Measurements from ENCODE around the gene IL4R. TPM values are rescaled to one million over a fixed set of nuclear protein-coding genes. Genes with fewer than 3 reads are reported as not detected.
A peak's percentile ranks its signal among the peaks of the same experiment; 100 is the strongest.

IL4R gene
- total and polyA plus RNA-seq, 10 of the 15 experiments (the other 5 are each of a cell fraction or from before 2014, with no cell fraction given) = 2.6 to 70.4 (median 36.6) TPM

DNA sequence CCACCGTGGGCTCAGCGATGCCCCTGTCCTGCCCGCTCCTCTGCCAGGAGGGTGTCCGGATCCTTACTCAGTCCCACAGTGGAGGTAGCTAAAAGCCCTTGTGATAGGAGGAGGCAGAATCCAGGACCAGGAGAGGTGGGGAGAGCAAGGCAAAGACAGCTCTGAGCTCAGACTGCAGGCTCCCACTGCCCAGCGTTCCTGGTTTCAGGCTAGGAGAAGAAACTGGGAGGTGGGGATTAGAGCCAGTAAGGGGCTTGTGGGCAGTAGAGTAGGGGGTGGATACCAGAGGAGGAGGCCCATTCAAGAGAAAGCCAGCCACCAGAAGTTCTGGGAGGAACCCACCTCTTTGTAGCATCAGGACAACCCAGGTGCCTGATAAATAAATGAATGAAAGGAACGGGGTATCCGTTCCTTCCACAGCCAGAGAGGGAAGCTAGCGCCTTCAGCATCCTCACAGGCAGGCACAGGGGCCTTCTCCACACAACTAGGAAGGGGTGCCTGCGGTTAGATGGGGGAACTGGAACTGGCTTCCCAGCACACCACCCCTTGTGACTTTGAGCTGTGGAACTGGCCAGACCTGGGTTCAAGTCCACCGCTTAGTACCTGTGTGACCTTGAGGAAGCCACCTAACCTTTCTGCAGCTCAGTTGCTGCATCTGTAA is 90.5 kb downstream of the IL4R start:
- TSS peak; percentile 22 for BruUV-seq (replicated peaks)
- ATAC-seq (peak; percentile 3), DNase-seq (ENCODE audit: low read depth, low spot score) (no peak), FAIRE-seq (no peak)
- ChIA-PET POLR2A (interaction anchor here (0.7 to 11.1 kb wide), 12 partner anchors 17 to 163 kb away, joined by 3 to 208 read pairs (median 4); partner anchors contain the start of gene NSMCE1), SMC1A (ENCODE audit: uncharacterized antibody, unreplicated experiment) (interaction anchor here (1.2 to 10.9 kb wide), 14 partner anchors 11 to 169 kb away, joined by 3 to 220 read pairs (median 6); no protein-coding TSS in a partner anchor), RAD21 (ENCODE audit: unreplicated experiment) (interaction anchor here (0.7 to 12.8 kb wide), 16 partner anchors 16 to 224 kb away, joined by 3 to 224 read pairs (median 8); partner anchors contain the start of genes KDM8 and NSMCE1), CTCF (interaction anchor here (1.0 to 9.2 kb wide), 10 partner anchors 16 to 249 kb away, joined by 3 to 113 read pairs (median 9); no protein-coding TSS in a partner anchor)
- WGBS (ENCODE audit: insufficient coverage, insufficient replicate concordance, low lambda C conversion rate, missing lambda C conversion rate) = under 1% methylated on average over 10 of the region's 10 CpGs
- peak overlapping the region; percentile 95 for H3K4me2 ChIP-seq (ENCODE audit: control insufficient read depth, insufficient read depth)
- peaks cover 0 to 8% of the 10 kb centered on the region in 2 experiments; a peak in 3 of 4 replicates for H3K36me3 ChIP-seq (ENCODE audit: control insufficient read depth in 2 of 2, insufficient read depth in 2 of 2, low read length in 1 of 2)
- H3K4me3 ChIP-seq = peak overlapping the region; percentile 86
- no peaks in the 10 kb centered on the region for H3K27me3 ChIP-seq (replicated peaks in 1 of 2; ENCODE audit: control insufficient read depth in 2 of 2, insufficient read depth in 2 of 2, low read length in 1 of 2)
- in situ Hi-C loops (cut with MboI) = no loop called here
- H3K79me2 ChIP-seq (ENCODE audit: control insufficient read depth, insufficient read depth, low read length) = peaks cover 88% of the 10 kb centered on the region
- peaks cover 54% of the 10 kb centered on the region for H3K4me1 ChIP-seq (ENCODE audit: control insufficient read depth, insufficient read depth, low read length)
- no peak overlapping the region for H2AFZ ChIP-seq (ENCODE audit: control insufficient read depth, low read depth, low read length)
- peak overlapping the region; percentile 97 for H3K27ac ChIP-seq (ENCODE audit: control insufficient read depth, insufficient read depth)
- H3K9me3 ChIP-seq (replicated peaks; ENCODE audit: control insufficient read depth, insufficient read depth, low read length) = no peaks in the 10 kb centered on the region
- intact Hi-C loops (cut with micrococcal nuclease; ENCODE audit: unreplicated experiment) = loop anchor here (1.0 kb wide), 1 partner anchor 23 kb away; no protein-coding TSS in a partner anchor
- no peaks in the 10 kb centered on the region; the same call in 1 of the 2 replicates for H4K20me1 ChIP-seq (ENCODE audit: control insufficient read depth, insufficient read depth)
- peak overlapping the region; percentile 99 for H3K9ac ChIP-seq (ENCODE audit: control insufficient read depth, insufficient read depth, low read length)
- TF ChIP-seq ZNF207 (IDR thresholded peaks at IDR 0.05; ENCODE audit: borderline replicate concordance) (no peak), LARP7 (IDR thresholded peaks at IDR 0.05) (peak; percentile 14; the same call in 1 of the 2 replicates), EP300 (IDR thresholded peaks at IDR 0.05; ENCODE audit: borderline replicate concordance in 1 of 2, control insufficient read depth in 1 of 2, low read depth in 2 of 2, low read length in 2 of 2) (peak in 1 of 2 experiments; percentile 37; a peak in 2 of 4 replicates), NRF1 (conservative IDR thresholded peaks at IDR 0.05; ENCODE audit: low read depth, low read length) (no peak), HCFC1 (IDR thresholded peaks at IDR 0.05; ENCODE audit: low read length) (no peak), TCF12 (IDR thresholded peaks at IDR 0.05; ENCODE audit: low read depth, low read length) (no peak), CHD1 (IDR thresholded peaks at IDR 0.05; ENCODE audit: low read depth, low read length) (peak; percentile 89; the same call in 1 of the 2 replicates), NFYB (IDR thresholded peaks at IDR 0.05; ENCODE audit: insufficient read depth, low read depth, low read length) (no peak), KLF5 (IDR thresholded peaks at IDR 0.05; ENCODE audit: partially characterized antibody) (no peak), IRF4 (IDR thresholded peaks at IDR 0.05; ENCODE audit: low read depth, low read length) (no peak), POU2F2 (IDR thresholded peaks at IDR 0.05; ENCODE audit: borderline replicate concordance, low read depth, low read length) (no peak), ZNF217 (IDR thresholded peaks at IDR 0.05) (no peak), HDGF (IDR thresholded peaks at IDR 0.05) (no peak), SP1 (IDR thresholded peaks at IDR 0.05; ENCODE audit: low read depth, low read length) (no peak), RFX5 (IDR thresholded peaks at IDR 0.05; ENCODE audit: low read depth, low read length) (no peak), SIN3A (IDR thresholded peaks at IDR 0.05; ENCODE audit: low read depth, low read length) (no peak), SIX5 (IDR thresholded peaks at IDR 0.05; ENCODE audit: low read depth, low read length, severe bottlenecking) (no peak), YY1 (IDR thresholded peaks at IDR 0.05; ENCODE audit: low read depth, low read length) (0 out of 2 replicates have a peak, but pooled peaks have one; percentile 26), NR2F1 (conservative IDR thresholded peaks at IDR 0.05) (0 out of 2 replicates have a peak, but pooled peaks have one; percentile 46), TCF3 (IDR thresholded peaks at IDR 0.05; ENCODE audit: borderline replicate concordance, insufficient read depth, low read depth, low read length) (no peak)
- TF ChIP-seq, protein P1, sequence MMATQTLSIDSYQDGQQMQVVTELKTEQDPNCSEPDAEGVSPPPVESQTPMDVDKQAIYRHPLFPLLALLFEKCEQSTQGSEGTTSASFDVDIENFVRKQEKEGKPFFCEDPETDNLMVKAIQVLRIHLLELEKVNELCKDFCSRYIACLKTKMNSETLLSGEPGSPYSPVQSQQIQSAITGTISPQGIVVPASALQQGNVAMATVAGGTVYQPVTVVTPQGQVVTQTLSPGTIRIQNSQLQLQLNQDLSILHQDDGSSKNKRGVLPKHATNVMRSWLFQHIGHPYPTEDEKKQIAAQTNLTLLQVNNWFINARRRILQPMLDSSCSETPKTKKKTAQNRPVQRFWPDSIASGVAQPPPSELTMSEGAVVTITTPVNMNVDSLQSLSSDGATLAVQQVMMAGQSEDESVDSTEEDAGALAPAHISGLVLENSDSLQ (IDR thresholded peaks at IDR 0.05) = no peak
- TF ChIP-seq, protein P2, sequence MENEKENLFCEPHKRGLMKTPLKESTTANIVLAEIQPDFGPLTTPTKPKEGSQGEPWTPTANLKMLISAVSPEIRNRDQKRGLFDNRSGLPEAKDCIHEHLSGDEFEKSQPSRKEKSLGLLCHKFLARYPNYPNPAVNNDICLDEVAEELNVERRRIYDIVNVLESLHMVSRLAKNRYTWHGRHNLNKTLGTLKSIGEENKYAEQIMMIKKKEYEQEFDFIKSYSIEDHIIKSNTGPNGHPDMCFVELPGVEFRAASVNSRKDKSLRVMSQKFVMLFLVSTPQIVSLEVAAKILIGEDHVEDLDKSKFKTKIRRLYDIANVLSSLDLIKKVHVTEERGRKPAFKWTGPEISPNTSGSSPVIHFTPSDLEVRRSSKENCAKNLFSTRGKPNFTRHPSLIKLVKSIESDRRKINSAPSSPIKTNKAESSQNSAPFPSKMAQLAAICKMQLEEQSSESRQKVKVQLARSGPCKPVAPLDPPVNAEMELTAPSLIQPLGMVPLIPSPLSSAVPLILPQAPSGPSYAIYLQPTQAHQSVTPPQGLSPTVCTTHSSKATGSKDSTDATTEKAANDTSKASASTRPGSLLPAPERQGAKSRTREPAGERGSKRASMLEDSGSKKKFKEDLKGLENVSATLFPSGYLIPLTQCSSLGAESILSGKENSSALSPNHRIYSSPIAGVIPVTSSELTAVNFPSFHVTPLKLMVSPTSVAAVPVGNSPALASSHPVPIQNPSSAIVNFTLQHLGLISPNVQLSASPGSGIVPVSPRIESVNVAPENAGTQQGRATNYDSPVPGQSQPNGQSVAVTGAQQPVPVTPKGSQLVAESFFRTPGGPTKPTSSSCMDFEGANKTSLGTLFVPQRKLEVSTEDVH (IDR thresholded peaks at IDR 0.05; ENCODE audit: low read depth, partially characterized antibody) = no peak
